ENCODE data around the gene NEMP1.
"Not testable (repeated sequence)": the region's sequence is repeated elsewhere in the genome, so short reads cannot be mapped to it uniquely, and the experiment has no call there.

NEMP1 gene

DNA sequence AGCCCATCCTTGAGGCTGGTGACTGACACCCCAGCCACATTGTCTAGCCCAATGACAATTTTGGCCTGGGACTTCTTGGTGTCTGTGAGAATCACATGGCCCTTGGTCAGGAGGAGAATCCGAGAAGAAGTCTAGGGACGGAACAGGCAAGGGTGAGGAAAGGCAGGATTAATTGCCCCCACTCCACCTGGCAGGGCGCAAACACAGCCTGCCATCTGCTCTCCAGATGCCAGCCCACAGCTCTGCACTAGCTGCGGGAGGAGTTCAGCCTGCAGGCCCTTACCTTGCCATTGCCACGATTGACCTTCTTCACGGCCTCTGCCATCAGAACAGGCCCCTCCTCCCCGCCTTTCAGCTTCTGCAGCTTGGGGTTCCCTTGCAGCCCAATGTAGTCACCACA, 49.1 kb downstream of the NEMP1 start:
- no peak for DNase-seq (ENCODE audit: low read depth)

- no peak for DNase-seq (ENCODE audit: low read depth)
These were observed 50.8 kb downstream of the NEMP1 start for GRCh38 chr12:57027805-57028153.

GRCh38 chr12:57027011-57027804, 51.4 kb downstream of the NEMP1 start:
- DNase-seq (ENCODE audit: low read depth), result no peak

- DNase-seq (ENCODE audit: low read depth), result no peak
These were observed 53.4 kb downstream of the NEMP1 start for GRCh38 chr12:57025196-57025595.

- not testable (repeated sequence) for DNase-seq (ENCODE audit: low read depth)
These were observed 56.3 kb downstream of the NEMP1 start for GRCh38 chr12:57022324-57022723.

DNA sequence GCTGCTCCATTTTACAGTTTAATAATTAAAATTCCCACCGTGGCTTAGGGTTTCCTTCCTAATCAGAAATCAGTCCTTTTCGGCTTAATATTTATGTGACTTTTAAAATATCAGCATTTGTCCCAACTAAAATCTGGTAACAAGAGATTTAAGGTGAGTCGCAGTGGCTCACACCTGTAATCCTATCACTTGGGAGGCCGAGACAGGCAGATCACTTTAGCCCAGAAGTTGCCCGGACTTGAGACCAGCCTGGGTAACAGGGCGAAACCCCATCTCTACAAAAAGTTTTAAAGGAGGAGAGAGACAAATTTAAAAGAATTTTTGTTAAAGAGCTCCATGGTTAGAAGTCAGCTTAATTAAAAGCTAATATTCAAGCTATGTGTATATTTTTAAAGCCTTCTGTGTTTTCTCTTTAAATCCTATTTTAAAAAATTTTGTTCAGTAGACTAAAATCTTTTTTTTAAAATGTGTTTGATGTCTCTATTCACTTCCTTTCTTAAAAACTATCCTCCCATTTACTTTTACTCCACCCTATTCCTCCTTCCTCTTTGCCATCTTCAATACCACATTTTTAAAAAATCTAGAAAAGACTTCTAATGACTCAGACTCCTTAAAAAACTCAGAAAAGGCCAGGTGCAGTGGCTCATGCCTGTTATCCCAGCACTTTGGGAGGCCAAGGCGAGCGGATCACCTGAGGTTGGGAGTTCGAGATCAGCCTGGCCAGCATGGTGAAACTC, 58.4 kb downstream of the NEMP1 start:
- DNase-seq (ENCODE audit: low read depth), result no peak

- no peak for DNase-seq (ENCODE audit: low read depth)
These were observed 59.7 kb downstream of the NEMP1 start for GRCh38 chr12:57018906-57019305.

DNA sequence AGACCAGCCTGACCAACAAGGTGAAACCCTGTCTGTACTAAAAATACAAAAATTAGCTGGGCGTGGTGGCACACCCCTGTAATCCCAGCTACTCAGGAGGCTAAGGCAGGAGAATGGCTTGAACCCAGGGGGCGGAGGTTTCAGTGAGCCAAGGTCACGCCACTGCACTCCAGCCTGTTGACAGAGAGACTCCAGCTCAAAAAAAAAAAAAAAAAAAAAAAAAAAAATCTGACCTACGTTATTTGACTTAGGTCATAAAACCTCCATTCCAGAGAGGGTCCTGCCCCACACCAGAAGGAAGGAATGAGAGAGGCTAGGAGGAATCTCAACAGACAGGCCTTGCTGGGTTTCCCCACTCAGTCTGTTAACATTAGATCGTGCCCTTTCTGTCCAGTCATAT, 60.2 kb downstream of the NEMP1 start:
- DNase-seq (ENCODE audit: low read depth), result not testable (repeated sequence)

- no peak for DNase-seq (ENCODE audit: low read depth)
These were observed 62.2 kb downstream of the NEMP1 start, which contains the start of gene TAC3 for GRCh38 chr12:57016348-57016747. TAC3 (minus strand) TSS chr12:57016529; CDS start chr12:57015797, 732 bp downstream.

GRCh38 chr12:57012600-57013465, 65.8 kb downstream of the NEMP1 start:
- no peak for DNase-seq (ENCODE audit: low read depth)

DNA sequence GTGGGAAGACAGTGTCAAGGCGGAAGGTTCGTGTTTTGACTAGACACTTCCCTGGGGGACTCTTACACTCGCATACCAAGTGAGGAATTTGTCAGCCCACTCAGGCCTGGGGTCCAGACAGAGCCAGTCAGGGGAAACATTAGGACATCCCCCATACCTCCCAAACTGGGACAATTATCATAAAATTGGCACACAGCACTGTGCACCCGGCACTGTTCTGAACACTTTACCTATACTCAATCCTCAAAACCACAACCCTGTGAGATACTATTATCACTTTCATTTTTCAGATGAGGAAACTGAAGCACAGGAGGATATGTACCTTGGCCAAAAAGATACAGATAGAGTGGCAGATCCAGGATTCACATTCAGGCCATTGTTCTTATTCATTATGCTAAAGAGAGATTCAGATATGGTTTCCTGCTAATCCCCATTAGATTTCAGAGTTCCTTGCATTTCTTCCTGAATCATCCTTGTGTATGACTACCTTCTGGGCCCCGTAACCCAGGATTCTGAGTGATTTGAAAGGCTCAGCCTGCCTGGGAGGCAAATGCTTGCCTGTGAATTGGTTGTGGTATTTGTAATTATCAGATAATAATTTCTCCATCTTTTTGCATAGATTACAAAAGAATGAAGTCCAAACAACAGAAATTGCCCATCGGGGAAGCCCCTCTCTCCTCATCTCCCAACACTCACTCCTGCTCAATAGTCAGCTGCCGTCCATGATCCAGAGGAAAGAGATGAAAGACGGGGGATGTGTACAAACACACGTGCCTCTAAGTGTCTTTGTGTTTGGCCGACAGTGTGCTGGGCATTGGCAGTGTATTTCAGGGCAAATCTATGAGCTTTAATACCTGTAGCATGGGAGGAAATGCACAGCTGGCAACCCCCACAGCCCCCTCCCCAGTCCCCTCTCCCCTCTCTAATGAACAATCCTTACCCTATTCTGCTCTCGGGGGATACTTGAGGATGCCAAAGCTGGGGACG, 66.9 kb downstream of the NEMP1 start:
- no peak for DNase-seq (ENCODE audit: low read depth)

GRCh38 chr12:57010627-57011247, 67.9 kb downstream of the NEMP1 start:
- DNase-seq (ENCODE audit: low read depth), result no peak

- DNase-seq (ENCODE audit: low read depth), result no peak
These were observed 68.5 kb downstream of the NEMP1 start for GRCh38 chr12:57009949-57010626.

GRCh38 chr12:57008178-57008577, 70.4 kb downstream of the NEMP1 start:
- DNase-seq (ENCODE audit: low read depth), result peak; percentile 77

DNA sequence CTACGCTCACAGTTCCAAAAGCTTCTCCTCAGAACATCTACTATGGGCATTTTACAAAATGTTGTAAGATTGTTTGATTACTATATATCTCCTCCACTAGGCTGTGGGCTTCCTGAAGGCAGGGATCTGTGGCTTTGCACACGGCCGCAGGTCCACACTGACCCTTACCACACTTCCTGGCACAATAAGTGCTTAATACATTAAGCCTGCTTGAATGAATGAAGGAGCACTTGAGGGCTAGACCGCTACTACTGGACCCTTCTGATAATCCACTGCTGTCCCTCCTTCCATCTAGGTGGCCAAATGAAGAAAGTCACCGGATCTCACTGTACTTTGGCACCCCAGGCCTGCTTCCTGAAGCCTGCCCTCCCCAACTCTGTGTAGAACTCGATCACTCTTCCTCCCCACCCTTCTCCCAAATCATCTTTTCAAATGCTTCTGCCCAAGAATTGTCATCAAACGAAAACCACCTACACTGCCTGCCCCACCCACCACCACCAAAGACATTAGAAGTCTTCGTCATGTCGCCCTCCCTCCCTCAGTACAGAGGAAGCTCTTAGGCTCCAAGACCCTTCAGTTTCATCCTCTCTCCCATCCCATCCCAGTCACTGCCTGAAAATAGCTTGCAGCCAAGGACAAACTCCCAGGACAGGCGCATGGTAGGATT, 71.6 kb downstream of the NEMP1 start:
- DNase-seq (ENCODE audit: low read depth), result no peak

- peak; percentile 66 for DNase-seq (ENCODE audit: low read depth)
These were observed 72.4 kb downstream of the NEMP1 start, which contains the start of gene ZBTB39 for GRCh38 chr12:57005980-57006808. ZBTB39 (minus strand) TSS chr12:57006546; CDS start chr12:57004917, 1,629 bp downstream.

Data from EH (cell line).